ENCODE measurements around the gene ITGA4.

ITGA4 gene

GRCh38 chr2:181575024-181575649 is 118.0 kb downstream of the ITGA4 start:
- DNase-seq (ENCODE audit: low spot score), result no peak

- no peak for DNase-seq (ENCODE audit: low spot score)
Measured at GRCh38 chr2:181575650-181576025, 118.5 kb downstream of the ITGA4 start.

DNA sequence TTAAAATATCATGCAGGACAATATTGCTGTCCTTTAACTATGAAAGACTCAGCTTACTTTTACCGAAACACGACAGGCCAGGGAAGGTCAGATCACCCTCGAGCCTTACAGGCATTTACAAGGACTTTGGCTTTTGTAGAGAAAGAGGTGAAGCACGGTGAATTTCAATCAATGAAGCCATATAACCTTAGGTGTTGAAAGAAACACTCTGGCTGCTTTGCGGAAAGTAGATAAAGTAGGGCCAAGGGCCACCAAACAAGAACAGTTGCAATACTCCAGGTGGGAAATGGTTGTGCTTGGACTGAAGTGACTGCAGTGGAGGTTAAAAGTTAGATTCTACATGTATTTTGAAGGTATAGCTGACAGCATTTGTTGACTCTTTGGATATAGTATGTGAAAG is 119.2 kb downstream of the ITGA4 start:
- no peak for DNase-seq (ENCODE audit: low spot score)

DNA sequence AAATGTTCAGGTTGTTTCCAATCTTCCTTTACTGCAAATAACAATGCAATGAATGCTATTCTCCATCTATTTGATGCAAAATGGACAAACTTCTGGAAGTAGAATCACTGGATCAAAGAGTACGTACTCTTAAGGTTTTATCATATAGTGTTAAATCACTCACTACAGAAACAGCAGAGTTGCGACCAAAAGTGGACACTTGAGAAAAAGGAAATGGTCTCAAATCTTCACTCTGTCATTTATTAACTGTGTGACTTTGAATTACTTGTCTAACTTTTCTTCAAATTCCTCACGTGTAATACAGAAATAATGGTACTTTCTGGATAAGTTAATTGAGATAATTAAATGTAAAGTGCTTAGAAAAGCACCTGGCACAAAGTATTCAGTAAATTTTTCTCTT is 121.6 kb downstream of the ITGA4 start:
- DNase-seq (ENCODE audit: low spot score), result no peak

DNA sequence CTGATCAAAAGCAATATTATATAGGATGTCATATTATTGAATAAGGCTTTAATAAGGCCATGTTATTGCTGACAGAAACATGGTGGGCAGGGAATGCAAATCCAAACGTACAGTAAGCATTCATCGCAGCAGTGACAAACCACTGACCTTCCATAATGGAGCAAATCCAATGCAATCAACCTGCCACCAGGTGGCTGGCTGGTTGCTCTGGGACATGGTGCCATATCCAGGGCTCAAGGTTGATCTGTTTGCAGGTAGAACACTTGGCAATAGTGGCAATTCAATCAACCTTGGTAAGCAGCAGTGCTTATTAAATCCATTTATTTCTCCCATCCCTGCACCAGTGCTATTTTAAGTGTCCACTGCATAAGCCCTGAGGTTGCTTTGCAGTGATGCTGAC is 124.3 kb downstream of the ITGA4 start:
- no peak for DNase-seq (ENCODE audit: low spot score)

GRCh38 chr2:181585732-181586131 is 128.5 kb downstream of the ITGA4 start:
- no peak for DNase-seq (ENCODE audit: low spot score)

All from SW480 (cell line).